Endothelial cell (in vitro differentiated cells): ENCODE measurements around the gene ZNF423. TPM values are rescaled to one million over a fixed set of nuclear protein-coding genes. Genes with fewer than 3 reads are reported as not detected.

Experiments used
- DNase-seq: peaks from one replicate; pipeline ENCODE4 v3.0.0; 2021; ENCODE audit warnings: low spot score
- H3K27ac Mint-ChIP-seq: one replicate; pipeline ENCODE4 v1.8.0; 2021; ENCODE audit warnings: mixed read lengths, inconsistent platforms; ENCODE audit not compliant: unreplicated experiment
- H3K27me3 Mint-ChIP-seq: one replicate; pipeline ENCODE4 v1.8.0; 2021; ENCODE audit warnings: mild to moderate bottlenecking, moderate library complexity, mixed read lengths, inconsistent platforms; ENCODE audit not compliant: unreplicated experiment
- H3K36me3 Mint-ChIP-seq: one replicate; pipeline ENCODE4 v1.8.0; 2021; ENCODE audit warnings: mild to moderate bottlenecking, low read depth, mixed read lengths, inconsistent platforms; ENCODE audit not compliant: unreplicated experiment
- H3K4me1 Mint-ChIP-seq: one replicate; pipeline ENCODE4 v1.8.0; 2021; ENCODE audit warnings: mild to moderate bottlenecking, mixed read lengths, inconsistent platforms; ENCODE audit not compliant: unreplicated experiment
- H3K4me3 Mint-ChIP-seq: one replicate; pipeline ENCODE4 v1.8.0; 2021; ENCODE audit warnings: mild to moderate bottlenecking, mixed read lengths, inconsistent platforms; ENCODE audit not compliant: unreplicated experiment
- H3K9me3 Mint-ChIP-seq: one replicate; pipeline ENCODE4 v1.8.0; 2021; ENCODE audit warnings: mixed read lengths, inconsistent platforms; ENCODE audit not compliant: unreplicated experiment
- total RNA-seq: library from RNA; stranded (reverse); fragmentation: NEBNext Ultra II Directional; extraction: Animal tissue kit (Norgen Biotek cat#: 25700); gene quantifications from one replicate; pipeline ENCODE4 v1.2.1, GENCODE V29; 2021; ENCODE audit not compliant: unreplicated experiment
- TF ChIP-seq, protein P1 (sequence below): fragments of 200-600 bp; sonication (generic); IDR thresholded peaks from one replicate; pipeline ENCODE4 v1.5.0; 2021; ENCODE audit warnings: antibody characterized with exemption; ENCODE audit not compliant: unreplicated experiment

ZNF423 gene
- total RNA-seq, 1 donor from 2014 or later, result 44.8 TPM

- no peaks in the 10 kb centered on the region for H3K9me3 Mint-ChIP-seq
- H3K27me3 Mint-ChIP-seq, result peaks cover 4% of the 10 kb centered on the region
- H3K4me3 Mint-ChIP-seq, result peak overlapping the region; percentile 34
- TF ChIP-seq, protein P1, sequence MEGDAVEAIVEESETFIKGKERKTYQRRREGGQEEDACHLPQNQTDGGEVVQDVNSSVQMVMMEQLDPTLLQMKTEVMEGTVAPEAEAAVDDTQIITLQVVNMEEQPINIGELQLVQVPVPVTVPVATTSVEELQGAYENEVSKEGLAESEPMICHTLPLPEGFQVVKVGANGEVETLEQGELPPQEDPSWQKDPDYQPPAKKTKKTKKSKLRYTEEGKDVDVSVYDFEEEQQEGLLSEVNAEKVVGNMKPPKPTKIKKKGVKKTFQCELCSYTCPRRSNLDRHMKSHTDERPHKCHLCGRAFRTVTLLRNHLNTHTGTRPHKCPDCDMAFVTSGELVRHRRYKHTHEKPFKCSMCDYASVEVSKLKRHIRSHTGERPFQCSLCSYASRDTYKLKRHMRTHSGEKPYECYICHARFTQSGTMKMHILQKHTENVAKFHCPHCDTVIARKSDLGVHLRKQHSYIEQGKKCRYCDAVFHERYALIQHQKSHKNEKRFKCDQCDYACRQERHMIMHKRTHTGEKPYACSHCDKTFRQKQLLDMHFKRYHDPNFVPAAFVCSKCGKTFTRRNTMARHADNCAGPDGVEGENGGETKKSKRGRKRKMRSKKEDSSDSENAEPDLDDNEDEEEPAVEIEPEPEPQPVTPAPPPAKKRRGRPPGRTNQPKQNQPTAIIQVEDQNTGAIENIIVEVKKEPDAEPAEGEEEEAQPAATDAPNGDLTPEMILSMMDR, result no peak
- peaks cover 42% of the 10 kb centered on the region for H3K4me1 Mint-ChIP-seq
- DNase-seq, result no peak
- H3K36me3 Mint-ChIP-seq, result peaks cover 5% of the 10 kb centered on the region
- H3K27ac Mint-ChIP-seq, result peak overlapping the region; percentile 99
Observed at GRCh38 chr16:49453021-49453420, 402.9 kb downstream of the ZNF423 start.

DNA sequence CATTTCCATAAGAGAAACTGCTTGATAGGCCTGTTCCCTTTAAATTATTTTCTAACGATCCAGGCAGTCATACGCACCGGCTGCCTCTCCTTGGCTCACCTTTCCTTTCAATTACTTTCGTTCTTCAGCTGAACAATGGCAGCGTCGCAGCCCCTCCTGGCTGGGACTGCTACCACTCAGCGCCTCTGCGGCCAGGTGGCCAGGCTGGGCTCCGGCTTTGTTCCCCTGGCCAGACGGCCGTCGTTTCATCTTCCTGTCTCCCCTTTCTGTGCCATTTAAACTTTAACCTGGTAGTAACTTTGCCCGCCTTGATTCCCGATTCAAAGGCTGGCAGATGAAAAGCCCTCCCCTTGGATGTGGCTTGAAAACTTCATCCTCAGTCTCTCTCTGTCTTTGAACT lies 403.3 kb downstream of the ZNF423 start:
- no peak for DNase-seq
- TF ChIP-seq, protein P1, result no peak

GRCh38 chr16:49452108-49452507 lies 403.8 kb downstream of the ZNF423 start:
- DNase-seq, result peak; percentile 39
- Mint-ChIP-seq H3K27me3 (peaks cover 4% of the 10 kb centered on the region), H3K36me3 (peaks cover 5% of the 10 kb centered on the region), H3K4me3 (peak overlapping the region; percentile 75), H3K9me3 (no peaks in the 10 kb centered on the region), H3K4me1 (peaks cover 45% of the 10 kb centered on the region), H3K27ac (peak overlapping the region; percentile 99)
- TF ChIP-seq, protein P1, result no peak

More for the DNA sequence above, 403.3 kb downstream of the ZNF423 start:
- H3K27ac Mint-ChIP-seq, result peak overlapping the region; percentile 99
- peaks cover 4% of the 10 kb centered on the region for H3K27me3 Mint-ChIP-seq
- H3K4me3 Mint-ChIP-seq, result no peak overlapping the region
- peaks cover 5% of the 10 kb centered on the region for H3K36me3 Mint-ChIP-seq
- H3K4me1 Mint-ChIP-seq, result peaks cover 42% of the 10 kb centered on the region
- H3K9me3 Mint-ChIP-seq, result no peaks in the 10 kb centered on the region

DNA sequence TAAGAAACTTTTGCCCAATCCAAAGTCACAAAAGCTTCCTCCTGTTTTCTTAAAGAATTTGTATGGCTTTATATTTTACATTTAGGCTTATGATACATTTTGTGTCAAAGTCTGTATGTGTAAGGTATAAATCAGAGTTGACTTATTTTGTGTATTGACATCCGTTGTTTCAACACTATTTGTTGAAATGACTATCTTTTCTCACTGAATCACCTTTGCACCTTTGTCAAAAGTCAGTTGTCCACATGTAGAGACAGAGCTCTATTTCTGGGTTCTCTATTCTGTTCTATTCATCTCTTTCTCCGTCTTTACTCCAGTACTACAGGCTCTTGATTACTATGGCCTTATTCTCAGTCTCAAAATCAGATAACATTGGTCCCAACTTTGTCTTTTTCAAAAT lies 409.1 kb downstream of the ZNF423 start:
- Mint-ChIP-seq H3K9me3 (no peaks in the 10 kb centered on the region), H3K36me3 (no peaks in the 10 kb centered on the region), H3K27ac (no peak overlapping the region), H3K4me1 (peaks cover 50% of the 10 kb centered on the region), H3K27me3 (peaks cover 13% of the 10 kb centered on the region), H3K4me3 (no peak overlapping the region)
- no peak for DNase-seq
- TF ChIP-seq, protein P1, result no peak

GRCh38 chr16:49443576-49443975 lies 412.3 kb downstream of the ZNF423 start:
- H3K27me3 Mint-ChIP-seq, result peaks cover 15% of the 10 kb centered on the region
- H3K9me3 Mint-ChIP-seq, result no peaks in the 10 kb centered on the region
- H3K4me1 Mint-ChIP-seq, result peaks cover 65% of the 10 kb centered on the region
- H3K27ac Mint-ChIP-seq, result no peak overlapping the region
- TF ChIP-seq, protein P1, result no peak
- H3K4me3 Mint-ChIP-seq, result no peak overlapping the region
- no peaks in the 10 kb centered on the region for H3K36me3 Mint-ChIP-seq
- no peak for DNase-seq
